ENCODE results near the gene TACC3.

The TACC3 gene

DNA sequence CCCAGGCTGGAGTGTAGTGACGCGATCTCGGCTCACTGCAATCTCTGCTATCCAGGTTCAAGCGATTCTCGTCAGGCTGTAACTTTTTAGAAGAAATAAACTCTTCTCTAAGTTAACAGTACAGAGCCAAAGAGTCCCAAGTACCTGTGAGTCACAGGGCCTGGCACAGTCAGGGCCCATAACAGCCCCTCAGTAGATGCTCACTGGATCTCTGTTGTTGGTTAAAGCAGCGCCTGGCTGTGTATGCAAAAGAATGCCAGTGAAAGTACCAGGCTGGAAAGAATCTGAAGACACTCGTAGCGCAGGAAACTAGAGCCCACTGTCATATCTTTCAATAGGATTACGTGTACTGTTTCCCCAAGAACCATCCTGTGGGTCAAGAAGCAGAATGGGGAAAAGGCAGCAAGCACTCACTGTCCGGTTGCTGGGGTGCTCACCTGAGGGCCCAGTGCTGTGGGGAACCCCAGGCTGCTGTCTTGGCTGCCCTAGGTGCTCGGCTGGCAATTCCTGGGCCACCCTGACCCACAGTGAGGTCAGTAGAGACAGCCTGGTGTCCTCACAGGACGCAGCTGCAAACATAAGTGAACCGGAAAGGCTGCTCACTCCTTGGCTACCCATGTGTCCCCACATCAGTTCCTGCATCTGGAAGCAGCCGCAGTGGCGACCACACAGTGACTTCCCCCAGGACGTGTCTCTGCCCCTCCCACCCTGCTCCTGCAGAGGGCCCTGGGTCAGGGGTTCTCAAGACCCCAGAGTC is 6.1 kb upstream of the TACC3 start:
- Mint-ChIP-seq H3K27me3 (no peaks in the 10 kb centered on the region), H3K9me3 (no peaks in the 10 kb centered on the region), H3K36me3 (peaks cover 13% of the 10 kb centered on the region), H3K4me1 (peaks cover 84% of the 10 kb centered on the region), H3K27ac (peak overlapping the region; percentile 96), H3K4me3 (peak overlapping the region; percentile 47)
- no peak for ATAC-seq

DNA sequence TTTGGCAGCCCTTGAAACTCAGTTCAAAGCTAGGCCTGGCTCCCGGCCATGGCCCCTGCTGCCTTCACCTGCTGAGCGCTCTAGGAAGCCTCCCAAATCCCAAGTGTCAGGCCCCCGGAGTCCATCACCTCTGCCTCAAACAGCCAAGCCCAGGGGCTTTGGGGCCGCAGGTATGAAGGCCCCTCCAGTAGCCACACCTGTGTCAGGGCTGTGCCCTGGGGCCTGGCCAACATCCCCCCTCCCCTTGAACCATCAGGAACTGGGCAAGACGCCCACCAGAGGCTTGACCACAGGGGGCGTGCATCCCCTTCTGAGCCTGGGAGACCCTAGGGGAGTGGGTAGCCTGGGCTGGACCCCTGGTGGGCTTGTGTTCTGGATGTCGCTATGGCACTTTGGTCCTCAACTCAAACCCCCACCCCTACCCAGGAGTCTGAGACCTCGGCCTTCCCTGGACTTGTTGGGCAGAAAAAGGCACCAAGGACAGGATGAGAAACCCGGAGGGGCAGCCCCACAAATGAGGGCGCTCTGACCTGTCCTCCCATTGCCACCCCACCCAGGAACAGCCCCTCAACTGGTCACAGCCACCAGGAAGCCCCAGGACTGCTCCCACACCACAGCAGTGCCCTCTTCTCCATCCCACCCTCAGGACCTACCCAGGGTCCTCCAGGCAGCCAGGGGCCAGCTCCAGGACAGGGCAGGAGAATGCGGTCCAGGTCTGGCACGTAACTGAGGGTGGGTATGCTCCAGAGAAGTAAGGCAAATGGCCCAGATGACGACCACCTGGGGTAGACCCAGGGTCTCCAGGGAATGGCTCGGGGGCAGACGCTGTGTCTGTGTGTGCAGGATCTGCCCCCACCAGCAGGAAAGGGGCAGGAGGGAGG is 5.0 kb upstream of the TACC3 start:
- Mint-ChIP-seq H3K27ac (peak overlapping the region; percentile 96), H3K9me3 (no peaks in the 10 kb centered on the region), H3K27me3 (no peaks in the 10 kb centered on the region), H3K4me3 (no peak overlapping the region), H3K4me1 (peaks cover 75% of the 10 kb centered on the region), H3K36me3 (peaks cover 8% of the 10 kb centered on the region)
- no peak for ATAC-seq

DNA sequence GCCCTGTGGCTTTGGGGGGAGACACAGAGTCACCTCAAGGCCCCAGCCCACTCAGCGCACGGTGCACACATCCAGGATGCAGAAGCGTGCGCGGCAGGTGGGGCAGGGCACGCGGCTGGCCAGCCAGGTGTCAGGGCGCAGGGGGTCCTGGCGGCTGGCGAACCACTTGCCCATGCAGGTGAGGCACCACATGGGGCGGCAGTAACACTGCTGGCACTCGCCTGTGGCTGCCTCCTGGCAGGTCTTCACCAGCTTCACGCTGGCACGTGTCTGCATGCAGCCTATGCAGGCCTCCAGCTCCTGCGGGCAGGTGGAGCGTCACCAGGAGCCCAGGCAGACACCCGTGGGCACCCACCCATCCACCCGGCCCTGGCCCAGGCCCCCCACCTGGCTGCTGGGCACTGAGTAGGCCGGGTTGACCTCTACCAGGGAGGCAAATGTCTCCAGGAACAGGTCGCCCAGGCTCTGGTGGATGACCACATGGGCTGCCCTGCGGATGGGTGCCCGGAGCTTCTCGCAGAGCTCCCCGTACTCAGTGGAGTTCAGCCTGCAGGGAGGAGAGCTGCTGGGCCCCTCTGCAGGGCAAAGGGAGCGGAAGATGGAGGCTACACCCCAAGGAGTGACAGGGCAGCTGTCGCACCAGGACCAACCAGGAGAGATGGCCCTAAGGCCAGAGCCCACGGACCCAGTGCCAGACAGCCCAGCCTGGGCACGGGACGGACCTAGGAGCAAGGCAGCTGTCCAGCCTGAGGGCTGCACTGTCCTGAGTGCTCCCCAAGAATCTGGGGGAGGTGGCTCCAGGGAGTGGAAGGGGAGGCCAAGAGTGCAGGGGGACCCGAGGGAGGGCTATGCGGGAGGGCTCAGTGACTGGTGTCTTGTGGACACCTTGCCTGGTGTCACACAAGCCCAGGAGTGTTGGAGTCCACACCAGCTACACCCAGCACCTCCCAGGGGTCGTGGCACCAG is 3.9 kb upstream of the TACC3 start:
- ATAC-seq, result no peak
- Mint-ChIP-seq H3K27ac (peak overlapping the region; percentile 3), H3K27me3 (no peaks in the 10 kb centered on the region), H3K4me3 (no peak overlapping the region), H3K9me3 (no peaks in the 10 kb centered on the region), H3K36me3 (peaks cover 6% of the 10 kb centered on the region), H3K4me1 (peaks cover 80% of the 10 kb centered on the region)

DNA sequence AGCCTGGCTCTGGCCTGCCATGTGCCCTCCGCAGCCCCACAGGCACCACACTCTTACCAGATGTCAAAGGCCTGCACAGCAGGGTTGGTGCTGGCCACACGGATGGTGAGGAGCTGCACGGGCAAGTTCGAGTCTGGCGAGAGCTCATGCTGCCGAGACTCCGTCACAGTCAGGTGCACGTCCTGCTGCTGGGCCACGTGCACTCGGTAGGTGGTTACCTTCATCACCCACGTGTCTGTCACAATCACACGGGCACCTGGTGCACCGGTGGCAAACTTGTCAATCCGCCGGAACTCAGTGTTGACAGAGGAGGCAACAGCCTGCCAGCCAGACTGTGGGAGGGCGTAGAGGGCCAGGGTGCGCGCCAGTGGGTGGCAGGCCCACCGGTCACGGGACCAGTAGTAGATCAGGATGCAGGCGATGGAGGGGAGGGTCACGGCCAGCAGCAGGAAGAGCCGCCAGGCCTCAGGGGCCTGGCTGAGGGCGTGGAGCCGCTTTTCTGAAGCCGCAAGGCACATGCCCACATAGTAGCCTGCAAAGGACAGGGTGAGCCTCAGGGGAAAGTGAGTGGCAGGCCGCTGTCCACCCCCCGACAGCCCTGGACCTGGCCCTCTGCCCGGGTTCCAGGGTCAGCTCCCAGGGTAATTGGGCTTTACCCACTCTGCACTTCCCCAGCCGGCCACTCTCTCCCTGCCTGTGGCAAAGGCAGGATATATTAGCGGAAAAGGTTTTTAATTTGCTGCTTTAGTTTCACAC is 3.0 kb upstream of the TACC3 start:
- H3K27ac Mint-ChIP-seq, result peak overlapping the region; percentile 3
- H3K4me1 Mint-ChIP-seq, result peaks cover 85% of the 10 kb centered on the region
- ATAC-seq, result no peak

DNA sequence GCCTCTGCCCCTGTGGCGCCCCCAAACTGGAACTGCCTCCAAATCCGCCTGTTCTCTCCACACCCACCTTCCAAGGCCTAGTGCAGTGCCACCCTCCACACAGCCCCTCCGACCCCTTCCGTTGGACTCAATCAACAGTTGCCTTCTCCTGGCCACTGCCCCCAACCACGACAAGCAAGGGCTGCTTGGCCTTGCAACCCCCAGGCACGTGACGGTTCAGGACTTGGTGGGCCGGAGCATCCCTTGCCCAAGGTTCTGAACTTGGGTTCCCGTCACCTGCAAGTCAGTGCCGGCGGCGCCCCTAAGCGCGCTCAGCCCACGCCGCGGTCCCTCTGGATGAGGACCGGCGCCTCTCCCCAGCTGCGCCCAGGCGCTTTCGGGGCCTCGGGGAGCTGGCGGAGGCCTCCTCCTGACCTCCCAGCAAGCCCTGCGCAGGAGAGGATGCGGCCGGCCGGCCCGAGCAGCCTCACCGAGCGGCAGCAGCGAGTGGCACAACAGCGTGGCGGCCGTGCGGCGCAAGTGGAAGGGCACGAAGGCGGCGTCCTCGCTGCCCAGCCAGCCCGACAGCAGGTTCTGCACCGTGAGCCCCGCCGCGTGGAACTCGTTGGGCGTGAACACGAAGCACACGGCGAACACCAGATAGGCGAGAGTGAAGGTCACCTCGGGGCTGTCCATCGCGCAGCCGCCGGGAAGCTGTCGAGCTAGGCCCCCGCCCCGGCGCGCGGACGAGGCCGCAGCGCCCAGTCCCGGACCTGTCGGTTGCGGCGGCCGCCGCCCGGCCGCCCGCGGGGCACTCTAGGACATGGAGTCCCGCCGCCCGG is 948 bp upstream of the TACC3 start:
- H3K9me3 Mint-ChIP-seq, result no peaks in the 10 kb centered on the region
- H3K4me3 Mint-ChIP-seq, result peak overlapping the region; percentile 97
- H3K36me3 Mint-ChIP-seq, result peaks cover 6% of the 10 kb centered on the region
- peak; percentile 3 for ATAC-seq
- no peaks in the 10 kb centered on the region for H3K27me3 Mint-ChIP-seq
- H3K4me1 Mint-ChIP-seq, result peaks cover 77% of the 10 kb centered on the region
- H3K27ac Mint-ChIP-seq, result peak overlapping the region; percentile 97

More for the DNA sequence above, 3.0 kb upstream of the TACC3 start:
- peak overlapping the region; percentile 29 for H3K4me3 Mint-ChIP-seq
- H3K9me3 Mint-ChIP-seq, result no peaks in the 10 kb centered on the region
- no peaks in the 10 kb centered on the region for H3K27me3 Mint-ChIP-seq
- peaks cover 6% of the 10 kb centered on the region for H3K36me3 Mint-ChIP-seq

GRCh38 chr4:1721666-1722550 is 587 bp downstream of the TACC3 start:
- H3K27ac Mint-ChIP-seq, result peak overlapping the region; percentile 97
- ATAC-seq, result peak; percentile 1
- no peaks in the 10 kb centered on the region for H3K9me3 Mint-ChIP-seq
- H3K27me3 Mint-ChIP-seq, result no peaks in the 10 kb centered on the region
- H3K4me3 Mint-ChIP-seq, result peak overlapping the region; percentile 79
- H3K36me3 Mint-ChIP-seq, result peaks cover 14% of the 10 kb centered on the region
- peaks cover 73% of the 10 kb centered on the region for H3K4me1 Mint-ChIP-seq

DNA sequence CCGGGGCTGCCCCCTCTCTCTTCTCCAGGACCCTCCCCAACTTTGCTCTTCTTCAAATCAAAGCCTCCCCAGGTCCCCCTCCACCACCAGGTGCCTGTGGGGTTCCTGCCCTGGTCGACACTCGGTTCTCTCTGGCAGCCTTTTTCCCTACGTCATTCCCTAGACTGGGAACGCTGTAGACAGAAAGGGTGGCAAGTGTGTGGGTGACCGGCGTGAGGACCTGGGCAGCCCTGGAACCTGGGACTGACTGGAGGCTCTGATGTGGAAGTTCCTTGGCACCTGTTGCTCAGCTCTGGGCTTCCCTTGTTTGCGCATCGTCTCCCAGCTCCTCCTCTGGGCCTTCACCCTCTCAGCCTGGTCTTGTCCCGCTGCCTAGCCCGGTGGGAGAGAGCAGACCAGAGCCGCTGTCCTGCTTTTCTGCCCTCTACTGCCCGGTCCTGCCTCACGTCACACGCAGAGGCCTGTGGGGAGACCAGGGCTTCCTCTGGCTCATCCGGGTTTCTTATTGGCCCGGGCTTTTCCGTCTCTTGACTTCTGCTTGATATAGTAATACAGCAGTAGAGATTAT is 1.3 kb downstream of the TACC3 start:
- H3K36me3 Mint-ChIP-seq, result peaks cover 22% of the 10 kb centered on the region
- peak overlapping the region; percentile 97 for H3K27ac Mint-ChIP-seq
- H3K4me1 Mint-ChIP-seq, result peaks cover 74% of the 10 kb centered on the region
- H3K4me3 Mint-ChIP-seq, result peak overlapping the region; percentile 79
- no peaks in the 10 kb centered on the region for H3K27me3 Mint-ChIP-seq
- peak; percentile 0 for ATAC-seq
- no peaks in the 10 kb centered on the region for H3K9me3 Mint-ChIP-seq

DNA sequence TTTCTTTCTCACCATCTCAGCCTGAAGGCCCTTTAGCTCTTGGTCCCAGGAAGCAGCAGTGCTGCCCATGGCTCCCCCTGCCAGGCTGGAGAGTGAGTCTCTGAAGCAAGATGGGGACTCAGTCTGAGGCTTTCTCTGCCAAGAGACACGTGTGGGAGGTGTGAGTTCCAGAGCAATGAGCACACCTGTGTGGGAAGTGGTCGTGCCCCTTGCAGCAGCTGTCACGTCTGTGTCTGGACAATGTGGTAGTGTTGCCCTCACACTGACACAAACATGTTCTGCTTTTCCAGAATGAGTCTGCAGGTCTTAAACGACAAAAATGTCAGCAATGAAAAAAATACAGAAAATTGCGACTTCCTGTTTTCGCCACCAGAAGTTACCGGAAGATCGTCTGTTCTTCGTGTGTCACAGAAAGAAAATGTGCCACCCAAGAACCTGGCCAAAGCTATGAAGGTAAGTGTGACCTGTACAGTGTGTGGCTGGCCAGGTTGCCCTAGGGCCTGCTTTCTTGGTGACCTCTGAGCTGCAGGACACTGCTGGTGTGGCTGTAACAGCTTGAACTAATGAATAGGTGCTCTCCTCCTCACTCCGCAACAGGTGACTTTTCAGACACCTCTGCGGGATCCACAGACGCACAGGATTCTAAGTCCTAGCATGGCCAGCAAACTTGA is 1.9 kb downstream of the TACC3 start:
- Mint-ChIP-seq H3K4me1 (peaks cover 68% of the 10 kb centered on the region), H3K9me3 (no peaks in the 10 kb centered on the region), H3K4me3 (peak overlapping the region; percentile 79), H3K36me3 (peaks cover 28% of the 10 kb centered on the region), H3K27me3 (no peaks in the 10 kb centered on the region), H3K27ac (peak overlapping the region; percentile 97)
- ATAC-seq, result peak; percentile 65

DNA sequence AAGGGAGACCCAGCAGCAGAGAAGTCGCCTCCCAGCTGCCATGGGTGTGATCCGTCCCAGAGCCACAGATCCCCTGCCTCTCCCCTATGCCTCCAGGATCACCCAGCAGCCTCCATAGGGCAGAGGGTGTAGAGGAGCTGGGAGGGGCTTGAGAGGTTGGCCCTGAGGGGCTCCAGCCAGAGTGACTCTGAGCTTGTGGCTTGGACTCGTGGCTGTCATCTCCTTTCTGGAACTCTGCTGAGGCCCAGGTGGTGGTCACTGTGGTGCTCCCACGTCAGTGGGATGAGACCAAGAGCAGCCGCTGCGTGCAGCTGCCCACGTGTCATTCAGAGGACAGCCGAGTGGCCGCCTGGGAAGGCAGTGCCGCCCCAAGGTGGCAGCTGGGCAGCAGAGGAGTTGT is 4.2 kb downstream of the TACC3 start:
- ATAC-seq, result no peak
- no peak overlapping the region for H3K4me3 Mint-ChIP-seq
- no peaks in the 10 kb centered on the region for H3K9me3 Mint-ChIP-seq
- no peaks in the 10 kb centered on the region for H3K27me3 Mint-ChIP-seq
- peaks cover 57% of the 10 kb centered on the region for H3K4me1 Mint-ChIP-seq
- peak overlapping the region; percentile 97 for H3K27ac Mint-ChIP-seq
- peaks cover 37% of the 10 kb centered on the region for H3K36me3 Mint-ChIP-seq

GRCh38 chr4:1726146-1726934 is 5.0 kb downstream of the TACC3 start:
- Mint-ChIP-seq H3K36me3 (peaks cover 45% of the 10 kb centered on the region), H3K4me3 (no peak overlapping the region), H3K9me3 (no peaks in the 10 kb centered on the region), H3K27me3 (no peaks in the 10 kb centered on the region), H3K27ac (peak overlapping the region; percentile 21), H3K4me1 (peaks cover 57% of the 10 kb centered on the region)
- ATAC-seq, result no peak

GRCh38 chr4:1727117-1728031 is 6.1 kb downstream of the TACC3 start:
- Mint-ChIP-seq H3K27me3 (no peaks in the 10 kb centered on the region), H3K4me3 (no peak overlapping the region), H3K4me1 (peaks cover 49% of the 10 kb centered on the region), H3K9me3 (no peaks in the 10 kb centered on the region), H3K36me3 (peaks cover 53% of the 10 kb centered on the region), H3K27ac (peak overlapping the region; percentile 21)
- ATAC-seq, result no peak

Data from stimulated activated memory B cell treated with anti-CD40 and anti-IgM and Interleukin-4, amounts not matched to agents 10 μg/mL and 1 μg/mL and 100 μg/mL, for 72 hours (primary cell).